H1 (cell line): ENCODE measurements around the gene DEGS1. TPM values are rescaled to one million over a fixed set of nuclear protein-coding genes. Genes with fewer than 3 reads are reported as not detected.

Experiments
- CTCF ChIA-PET: fragments of 300-600 bp; sonication (Branson Sonifier 250); formaldehyde crosslinking; loops from one replicate; lab custom pipeline; 2021; ENCODE audit not compliant: partially characterized antibody; lab: Charles Lee
- POLR2A ChIA-PET: fragments of 300-600 bp; sonication (Branson Sonifier 250); formaldehyde crosslinking; loops from one replicate; lab custom pipeline; 2021; ENCODE audit warnings: inconsistent platforms; ENCODE audit not compliant: partially characterized antibody; lab: Charles Lee
- DNase-seq, 2 experiments: peaks; one replicate each; pipeline versions ENCODE4 v3.0.0 to v3.0.0-alpha.2; 2010 to 2022; ENCODE audit warnings: low spot score in 2 of 2, low read depth in 1 of 2, mixed read lengths in 1 of 2
- FAIRE-seq: peaks from 2 replicates; lab custom pipeline; 2011; peaks lifted over from hg19 to GRCh38; lab: Jason Lieb, UNC
- H2AFZ ChIP-seq: 2 replicates; pipeline ENCODE4 v1.8.1; 2012; ENCODE audit warnings: low read length, inconsistent platforms
- H2AK5ac ChIP-seq: 2 replicates; pipeline ENCODE4 v1.6.1; 2013; ENCODE audit warnings: low read depth, low read length
- H2BK120ac ChIP-seq: replicated peaks from 2 replicates; pipeline ENCODE3; 2013; ENCODE audit warnings: low read depth, low read length, inconsistent platforms
- H2BK12ac ChIP-seq: 2 replicates; pipeline ENCODE4 v1.6.1; 2013; ENCODE audit warnings: low read depth, low read length
- H2BK15ac ChIP-seq: 2 replicates; pipeline ENCODE4 v1.6.1; 2013; ENCODE audit warnings: low read length
- H2BK20ac ChIP-seq: 2 replicates; pipeline ENCODE4 v1.6.1; 2013; ENCODE audit warnings: low read length
- H2BK5ac ChIP-seq: 2 replicates; pipeline ENCODE4 v1.6.1; 2013; ENCODE audit warnings: low read depth, low read length
- H3K14ac ChIP-seq: 2 replicates; pipeline ENCODE4 v1.6.1; 2013; ENCODE audit warnings: inconsistent platforms; ENCODE audit not compliant: insufficient read length
- H3K18ac ChIP-seq: 2 replicates; pipeline ENCODE4 v1.6.1; 2013; ENCODE audit warnings: low read length; ENCODE audit errors: extremely low read depth
- H3K23ac ChIP-seq: 2 replicates; pipeline ENCODE4 v1.6.1; 2013; ENCODE audit warnings: inconsistent platforms; ENCODE audit not compliant: insufficient read length
- H3K23me2 ChIP-seq: 2 replicates; pipeline ENCODE4 v1.6.1; 2013; ENCODE audit warnings: low read depth, low read length
- H3K27ac ChIP-seq: 2 replicates; pipeline ENCODE4 v1.6.1; 2011; ENCODE audit warnings: low read depth, low read length, inconsistent platforms
- H3K27me3 ChIP-seq, 4 experiments: replicated peaks in 1 of 4; 1 replicate in 1 of 4; 2 replicates in 3 of 4; pipeline versions ENCODE4 v1.6.1 to v1.8.1; 2011 to 2013; ENCODE audit warnings: low read length in 3 of 4, mild to moderate bottlenecking in 3 of 4, inconsistent platforms in 2 of 4, mixed read lengths in 2 of 4, moderate library complexity in 1 of 4; ENCODE audit not compliant: control insufficient read depth in 3 of 4, insufficient read depth in 3 of 4; ENCODE audit errors: extremely low read depth in 1 of 4
- H3K36me3 ChIP-seq, 4 experiments: 2 replicates each; pipeline versions ENCODE4 v1.6.1 to v1.8.1; 2011 to 2013; ENCODE audit warnings: mild to moderate bottlenecking in 4 of 4, low read length in 3 of 4, moderate library complexity in 2 of 4, control low read depth in 1 of 4, inconsistent platforms in 1 of 4; ENCODE audit not compliant: insufficient read depth in 4 of 4, control insufficient read depth in 2 of 4
- H3K4ac ChIP-seq: replicated peaks from 2 replicates; pipeline ENCODE3; 2013; ENCODE audit warnings: low read length, low read depth, mixed read lengths, inconsistent platforms; ENCODE audit not compliant: insufficient read length
- H3K4me1 ChIP-seq, 4 experiments: replicated peaks in 1 of 4; 1 replicate in 1 of 4; 2 replicates in 3 of 4; pipeline versions ENCODE4 v1.6.1 to v1.8.1; 2011 to 2013; ENCODE audit warnings: low read length in 3 of 4, inconsistent platforms in 2 of 4, mixed read lengths in 1 of 4; ENCODE audit not compliant: insufficient read depth in 4 of 4, control insufficient read depth in 3 of 4
- H3K4me2 ChIP-seq, 2 experiments: 2 replicates each; pipeline versions ENCODE4 v1.6.1 to v1.8.1; 2011 to 2013; ENCODE audit warnings: low read depth in 2 of 2, low read length in 2 of 2, control low read depth in 1 of 2, inconsistent platforms in 1 of 2, mild to moderate bottlenecking in 1 of 2; ENCODE audit not compliant: insufficient read depth in 1 of 2
- H3K4me3 ChIP-seq, 4 experiments: fragments of 200-600, 300-600 bp in 1 of 4; sonication (generic), shearing (Covaris generic), sonication (Bioruptor Twin) in 1 of 4; 2 replicates each; pipeline versions ENCODE4 v1.5.1 to v1.8.1; 2011 to 2016; ENCODE audit warnings: low read length in 4 of 4, low read depth in 3 of 4, control low read depth in 2 of 4, inconsistent platforms in 2 of 4, mild to moderate bottlenecking in 2 of 4, mixed read lengths in 1 of 4, moderate library complexity in 1 of 4; ENCODE audit not compliant: insufficient read depth in 2 of 4; ENCODE audit errors: extremely low read depth in 1 of 4
- H3K56ac ChIP-seq: replicated peaks from 2 replicates; pipeline ENCODE3; 2013; ENCODE audit warnings: low read depth, mild to moderate bottlenecking, mixed read lengths, low read length, inconsistent platforms; ENCODE audit not compliant: insufficient read length
- H3K79me1 ChIP-seq: 2 replicates; pipeline ENCODE4 v1.6.1; 2013; ENCODE audit warnings: low read depth, low read length, control low read depth
- H3K79me2 ChIP-seq, 2 experiments: 2 replicates each; pipeline versions ENCODE4 v1.6.1 to v1.8.1; 2012 to 2013; ENCODE audit warnings: low read length in 2 of 2, mild to moderate bottlenecking in 2 of 2, inconsistent platforms in 1 of 2; ENCODE audit not compliant: insufficient read depth in 2 of 2, control insufficient read depth in 1 of 2
- H3K9ac ChIP-seq, 4 experiments: replicated peaks in 1 of 4; 1 replicate in 1 of 4; 2 replicates in 3 of 4; pipeline versions ENCODE4 v1.6.1 to v1.8.1; 2011 to 2013; ENCODE audit warnings: low read depth in 3 of 4, low read length in 3 of 4, control low read depth in 2 of 4, mild to moderate bottlenecking in 2 of 4, moderate library complexity in 2 of 4, inconsistent platforms in 1 of 4; ENCODE audit errors: extremely low read depth in 1 of 4
- H3K9me3 ChIP-seq, 2 experiments: 2 replicates each; pipeline versions ENCODE4 v1.6.1 to v1.8.1; 2012 to 2013; ENCODE audit warnings: mild to moderate bottlenecking in 2 of 2, moderate library complexity in 2 of 2, control low read depth in 1 of 2, inconsistent platforms in 1 of 2, low read depth in 1 of 2, low read length in 1 of 2, mixed read lengths in 1 of 2; ENCODE audit not compliant: insufficient read depth in 2 of 2
- H4K20me1 ChIP-seq, 2 experiments: replicated peaks in 1 of 2; 2 replicates each; pipeline versions ENCODE3 to v1.8.1; 2011 to 2013; ENCODE audit warnings: inconsistent platforms in 2 of 2, low read length in 2 of 2, mild to moderate bottlenecking in 1 of 2; ENCODE audit not compliant: insufficient read depth in 2 of 2, control insufficient read depth in 1 of 2
- H4K5ac ChIP-seq: 2 replicates; pipeline ENCODE4 v1.6.1; 2013; ENCODE audit warnings: low read length, low read depth, mixed read lengths, inconsistent platforms; ENCODE audit not compliant: insufficient read length
- H4K8ac ChIP-seq: 2 replicates; pipeline ENCODE4 v1.8.0; 2013; ENCODE audit warnings: mild to moderate bottlenecking, moderate library complexity, low read length, inconsistent platforms; ENCODE audit not compliant: insufficient read depth; ENCODE audit errors: extremely low read depth
- H4K91ac ChIP-seq: replicated peaks from 2 replicates; pipeline ENCODE3; 2013; ENCODE audit warnings: low read length, mixed read lengths, inconsistent platforms; ENCODE audit not compliant: insufficient read length
- CREB1 ChIP-seq: IDR thresholded peaks from 2 replicates; pipeline ENCODE4 v1.6.1; 2012; ENCODE audit warnings: inconsistent platforms
- FOSL1 ChIP-seq: IDR thresholded peaks from 2 replicates; pipeline ENCODE4 v1.6.1; 2011; ENCODE audit warnings: mild to moderate bottlenecking, low read depth, low read length, moderate library complexity; ENCODE audit not compliant: insufficient read depth
- JUN ChIP-seq: IDR thresholded peaks from 2 replicates; pipeline ENCODE4 v1.6.1; 2011; ENCODE audit warnings: low read depth, mild to moderate bottlenecking, improper control_type of control experiment, low read length
- MAFK ChIP-seq: IDR thresholded peaks from 2 replicates; pipeline ENCODE4 v1.6.1; 2012; ENCODE audit warnings: low read depth, mild to moderate bottlenecking, improper control_type of control experiment, low read length
- POLR2AphosphoS5 ChIP-seq: IDR thresholded peaks from 2 replicates; pipeline ENCODE4 v1.6.1; 2011; ENCODE audit warnings: low read depth, low read length
- RAD21 ChIP-seq, 2 experiments: IDR thresholded peaks in 1 of 2; conservative IDR thresholded peaks in 1 of 2; 2 replicates each; pipeline ENCODE4 v1.6.1; 2011; ENCODE audit warnings: low read depth in 2 of 2, low read length in 2 of 2, improper control_type of control experiment in 1 of 2, inconsistent platforms in 1 of 2, mild to moderate bottlenecking in 1 of 2, moderate library complexity in 1 of 2
- WGBS, 2 experiments: shearing (Covaris generic) in 1 of 2; methylation state at CpG; one replicate each; pipeline versions ENCODE4 v1.1.6 to v1.1.7; 2013 to 2015; ENCODE audit warnings: low lambda C conversion rate in 2 of 2, mixed read lengths in 2 of 2, inconsistent platforms in 1 of 2, low coverage in 1 of 2, missing lambda C conversion rate in 1 of 2; ENCODE audit not compliant: insufficient replicate concordance in 2 of 2, insufficient coverage in 1 of 2, insufficient read length in 1 of 2; ENCODE audit errors: extremely low coverage in 1 of 2, missing lambda C conversion rate in 1 of 2; 5-methylcytosine and 5-hydroxymethylcytosine counted together
- polyA plus RNA-seq, 7 experiments: library from polyadenylated mRNA; depleted of rRNA in 3 of 7; stranded (reverse) in 5 of 7; unstranded in 2 of 7; fragments of >200 nt in 5 of 7; fragments of 200-250 nt in 2 of 7; gene quantifications; 1 replicate in 5 of 7; 2 replicates in 1 of 7; 4 replicates in 1 of 7; pipeline versions ENCODE4 v1.2.1 to v1.2.3, GENCODE V29; 2011 to 2013; ENCODE audit warnings: missing spikeins in 2 of 7, mixed read lengths in 2 of 7
- total RNA-seq: library from RNA; stranded (reverse); fragmentation: NEBNext Ultra II Directional; extraction: Animal tissue kit (Norgen Biotek cat#: 25700); gene quantifications from 2 replicates; pipeline ENCODE4 v1.2.1, GENCODE V29; 2021
- TF ChIP-seq, protein P1 (sequence below): IDR thresholded peaks from 2 replicates; pipeline ENCODE4 v1.6.1; 2011; ENCODE audit warnings: low read length, improper control_type of control experiment
- TF ChIP-seq, protein P2 (sequence below), 3 experiments: IDR thresholded peaks; 1 replicate in 2 of 3; 2 replicates in 1 of 3; pipeline versions ENCODE4 v1.5.1 to v1.6.1; 2011; ENCODE audit warnings: low read length in 3 of 3, mild to moderate bottlenecking in 3 of 3, inconsistent platforms in 2 of 3, low read depth in 1 of 3, moderate library complexity in 1 of 3; ENCODE audit not compliant: insufficient read depth in 1 of 3; ENCODE audit errors: control extremely low read depth in 1 of 3

DEGS1 gene
- total and polyA plus RNA-seq, 2 of the 8 experiments (the other 6 are each of a cell fraction or from before 2014, with no cell fraction given): 46.1 to 114 TPM

DNA sequence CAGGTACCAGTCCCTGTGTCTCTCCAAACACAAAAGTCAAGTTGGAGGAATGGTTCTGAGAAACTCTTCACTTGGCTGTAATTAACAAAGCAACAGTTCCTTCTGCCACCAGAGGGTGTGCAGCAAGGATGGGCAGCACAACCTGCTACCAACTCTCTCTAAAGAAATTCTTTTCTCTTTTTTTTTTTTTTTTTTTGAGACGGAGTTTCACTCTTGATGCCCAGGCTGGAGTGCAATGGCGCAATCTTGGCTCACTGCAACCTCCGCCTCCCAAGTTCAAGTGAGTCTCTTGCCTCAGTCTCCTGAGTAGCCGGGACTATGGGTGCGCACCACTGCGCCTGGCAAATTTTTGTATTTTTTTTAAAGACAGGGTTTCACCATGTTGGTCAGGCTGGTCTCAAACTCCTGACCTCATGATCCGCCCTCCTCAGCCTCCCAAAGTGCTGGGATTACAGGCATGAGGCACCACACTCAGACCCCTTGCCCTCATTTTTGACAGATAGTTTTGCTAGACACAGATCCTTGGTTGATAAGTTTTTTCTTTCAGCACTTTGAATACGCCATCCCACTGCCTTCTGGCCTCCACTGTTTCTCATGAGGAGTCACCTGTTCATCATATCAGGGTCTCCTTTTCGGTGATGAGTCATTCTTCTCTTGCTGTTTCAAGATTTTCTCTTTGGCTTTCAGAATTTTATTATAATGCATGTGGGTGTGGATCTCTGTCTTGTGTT, 12.1 kb upstream of the DEGS1 start:
- Histone ChIP-seq H3K4me1 (peaks cover 0 to 12% (median 3%) of the 10 kb centered on the region in 4 experiments; a peak in 3 of 7 replicates), H2AK5ac (peak overlapping the region; percentile 96; the same call in 1 of the 2 replicates), H3K4me3 (no peak overlapping the region), H4K8ac (no peak overlapping the region), H4K5ac (no peak overlapping the region), H2BK120ac (no peak overlapping the region), H4K20me1 (no peaks in the 10 kb centered on the region), H3K14ac (no peak overlapping the region), H3K23me2 (peaks cover 3% of the 10 kb centered on the region; the same call in 1 of the 2 replicates), H3K9me3 (no peaks in the 10 kb centered on the region), H3K23ac (no peak overlapping the region), H4K91ac (no peak overlapping the region), H3K36me3 (no peaks in the 10 kb centered on the region), H2AFZ (peak overlapping the region; percentile 82; the same call in 1 of the 2 replicates), H2BK15ac (0 out of 2 replicates have a peak overlapping the region, but pooled peaks have one; percentile 66), H3K27me3 (no peaks in the 10 kb centered on the region), H2BK20ac (no peak overlapping the region), H3K56ac (no peak overlapping the region), H3K27ac (no peak overlapping the region), H3K9ac (no peak overlapping the region), H2BK5ac (peak overlapping the region; percentile 77; the same call in 1 of the 2 replicates), H3K79me2 (no peaks in the 10 kb centered on the region), H3K4ac (no peak overlapping the region), H3K4me2 (no peak overlapping the region), H3K18ac (peak overlapping the region; percentile 87; the same call in 1 of the 2 replicates), H2BK12ac (peak overlapping the region; percentile 91), H3K79me1 (no peaks in the 10 kb centered on the region)
- POLR2A ChIA-PET: no interaction called here
- CTCF ChIA-PET: interaction anchor here (1.0 to 2.6 kb wide), 7 partner anchors 8 to 134 kb away, joined by 3 to 14 read pairs (median 5); partner anchors contain the start of gene DEGS1
- no peak for DNase-seq
- WGBS, 2 experiments: 94% methylated on average over 8 of the region's 9 CpGs; no CpG with 5 or more reads in 1 of the 2 experiments
- FAIRE-seq: no peak
- no peak for TF ChIP-seq POLR2AphosphoS5
- TF ChIP-seq, protein P1, sequence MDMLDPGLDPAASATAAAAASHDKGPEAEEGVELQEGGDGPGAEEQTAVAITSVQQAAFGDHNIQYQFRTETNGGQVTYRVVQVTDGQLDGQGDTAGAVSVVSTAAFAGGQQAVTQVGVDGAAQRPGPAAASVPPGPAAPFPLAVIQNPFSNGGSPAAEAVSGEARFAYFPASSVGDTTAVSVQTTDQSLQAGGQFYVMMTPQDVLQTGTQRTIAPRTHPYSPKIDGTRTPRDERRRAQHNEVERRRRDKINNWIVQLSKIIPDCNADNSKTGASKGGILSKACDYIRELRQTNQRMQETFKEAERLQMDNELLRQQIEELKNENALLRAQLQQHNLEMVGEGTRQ: no peak
- no peak for TF ChIP-seq FOSL1
- TF ChIP-seq MAFK: no peak
- TF ChIP-seq RAD21 (IDR thresholded peaks at IDR 0.05 in 1 of 2, conservative IDR thresholded peaks at IDR 0.05 in 1 of 2; ENCODE audit: low read depth in 2 of 2, low read length in 2 of 2): peak; percentile 52 to 57
- TF ChIP-seq JUN: no peak
- TF ChIP-seq CREB1: no peak
- TF ChIP-seq, protein P2, sequence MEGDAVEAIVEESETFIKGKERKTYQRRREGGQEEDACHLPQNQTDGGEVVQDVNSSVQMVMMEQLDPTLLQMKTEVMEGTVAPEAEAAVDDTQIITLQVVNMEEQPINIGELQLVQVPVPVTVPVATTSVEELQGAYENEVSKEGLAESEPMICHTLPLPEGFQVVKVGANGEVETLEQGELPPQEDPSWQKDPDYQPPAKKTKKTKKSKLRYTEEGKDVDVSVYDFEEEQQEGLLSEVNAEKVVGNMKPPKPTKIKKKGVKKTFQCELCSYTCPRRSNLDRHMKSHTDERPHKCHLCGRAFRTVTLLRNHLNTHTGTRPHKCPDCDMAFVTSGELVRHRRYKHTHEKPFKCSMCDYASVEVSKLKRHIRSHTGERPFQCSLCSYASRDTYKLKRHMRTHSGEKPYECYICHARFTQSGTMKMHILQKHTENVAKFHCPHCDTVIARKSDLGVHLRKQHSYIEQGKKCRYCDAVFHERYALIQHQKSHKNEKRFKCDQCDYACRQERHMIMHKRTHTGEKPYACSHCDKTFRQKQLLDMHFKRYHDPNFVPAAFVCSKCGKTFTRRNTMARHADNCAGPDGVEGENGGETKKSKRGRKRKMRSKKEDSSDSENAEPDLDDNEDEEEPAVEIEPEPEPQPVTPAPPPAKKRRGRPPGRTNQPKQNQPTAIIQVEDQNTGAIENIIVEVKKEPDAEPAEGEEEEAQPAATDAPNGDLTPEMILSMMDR (IDR thresholded peaks at IDR 0.05; ENCODE audit: control extremely low read depth in 1 of 3, insufficient read depth in 1 of 3, low read depth in 1 of 3, low read length in 3 of 3): peak; percentile 24 to 62 (median 43)
